Kidney epithelial cell (primary cell): Measurements from ENCODE around the gene ILF3. TPM values are rescaled to one million over a fixed set of nuclear protein-coding genes. Genes with fewer than 3 reads are reported as not detected.
"Not testable (repeated sequence)": the region's sequence is repeated elsewhere in the genome, so short reads cannot be mapped to it uniquely, and the experiment has no call there.

Experiments used
- DNase-seq: peaks from one replicate; pipeline ENCODE4 v3.0.0-alpha.2; 2010; ENCODE audit warnings: low read depth
- H3K27me3 ChIP-seq: 2 replicates; pipeline ENCODE4 v1.6.0; 2011; ENCODE audit warnings: low read length; ENCODE audit not compliant: control insufficient read depth, insufficient read depth
- H3K36me3 ChIP-seq: 2 replicates; pipeline ENCODE4 v1.5.1; 2011; ENCODE audit warnings: low read length; ENCODE audit not compliant: control insufficient read depth, insufficient read depth
- H3K4me3 ChIP-seq: 2 replicates; pipeline ENCODE4 v1.5.1; 2011; ENCODE audit warnings: low read depth, mild to moderate bottlenecking, control low read depth, low read length
- total RNA-seq: library from RNA; depleted of rRNA; stranded (reverse); fragments of >200 nt; gene quantifications from 2 replicates; pipeline ENCODE4 v1.2.3, GENCODE V29; 2015
- TF ChIP-seq, protein P1 (sequence below): IDR thresholded peaks from 2 replicates; pipeline ENCODE4 v1.5.1; 2011; ENCODE audit warnings: mild to moderate bottlenecking, moderate library complexity, low read length, control low read depth, inconsistent platforms; ENCODE audit not compliant: insufficient read depth, poor library complexity, severe bottlenecking

Gene ILF3
- total RNA-seq, 1 donor from 2014 or later, result 160 TPM

GRCh38 chr19:10670182-10670581, 16.0 kb downstream of the ILF3 start:
- Histone ChIP-seq H3K4me3 (no peak overlapping the region), H3K36me3 (peaks cover 5% of the 10 kb centered on the region), H3K27me3 (no peaks in the 10 kb centered on the region)
- no peak for DNase-seq
- TF ChIP-seq, protein P1, sequence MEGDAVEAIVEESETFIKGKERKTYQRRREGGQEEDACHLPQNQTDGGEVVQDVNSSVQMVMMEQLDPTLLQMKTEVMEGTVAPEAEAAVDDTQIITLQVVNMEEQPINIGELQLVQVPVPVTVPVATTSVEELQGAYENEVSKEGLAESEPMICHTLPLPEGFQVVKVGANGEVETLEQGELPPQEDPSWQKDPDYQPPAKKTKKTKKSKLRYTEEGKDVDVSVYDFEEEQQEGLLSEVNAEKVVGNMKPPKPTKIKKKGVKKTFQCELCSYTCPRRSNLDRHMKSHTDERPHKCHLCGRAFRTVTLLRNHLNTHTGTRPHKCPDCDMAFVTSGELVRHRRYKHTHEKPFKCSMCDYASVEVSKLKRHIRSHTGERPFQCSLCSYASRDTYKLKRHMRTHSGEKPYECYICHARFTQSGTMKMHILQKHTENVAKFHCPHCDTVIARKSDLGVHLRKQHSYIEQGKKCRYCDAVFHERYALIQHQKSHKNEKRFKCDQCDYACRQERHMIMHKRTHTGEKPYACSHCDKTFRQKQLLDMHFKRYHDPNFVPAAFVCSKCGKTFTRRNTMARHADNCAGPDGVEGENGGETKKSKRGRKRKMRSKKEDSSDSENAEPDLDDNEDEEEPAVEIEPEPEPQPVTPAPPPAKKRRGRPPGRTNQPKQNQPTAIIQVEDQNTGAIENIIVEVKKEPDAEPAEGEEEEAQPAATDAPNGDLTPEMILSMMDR, result no peak

GRCh38 chr19:10670876-10671804, 17.0 kb downstream of the ILF3 start:
- H3K36me3 ChIP-seq, result peaks cover 7% of the 10 kb centered on the region
- no peak for DNase-seq
- no peak overlapping the region for H3K4me3 ChIP-seq

DNA sequence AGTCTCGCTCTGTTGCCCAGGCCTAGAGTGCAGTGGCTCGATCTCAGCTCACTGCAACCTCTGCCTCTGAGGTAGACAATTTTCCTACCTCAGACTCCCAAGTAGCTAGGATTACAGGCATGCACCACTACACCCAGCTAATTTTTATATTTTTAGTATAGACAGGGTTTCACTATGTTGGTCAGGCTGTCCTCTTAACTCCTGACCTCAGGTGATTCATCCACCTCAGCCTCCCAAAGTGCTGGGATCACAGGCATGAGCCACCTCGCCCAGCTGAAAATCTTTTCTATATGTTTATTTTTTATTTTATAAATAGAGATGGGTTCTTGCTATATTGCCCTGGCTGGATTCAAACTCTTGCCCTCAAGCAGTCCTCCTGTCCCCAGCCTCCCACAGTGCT, 17.8 kb downstream of the ILF3 start:
- not testable (repeated sequence) for H3K36me3 ChIP-seq, H3K27me3 ChIP-seq, H3K4me3 ChIP-seq, DNase-seq

More at GRCh38 chr19:10670876-10671804, 17.0 kb downstream of the ILF3 start:
- H3K27me3 ChIP-seq, result no peaks in the 10 kb centered on the region
- TF ChIP-seq, protein P1, result no peak

DNA sequence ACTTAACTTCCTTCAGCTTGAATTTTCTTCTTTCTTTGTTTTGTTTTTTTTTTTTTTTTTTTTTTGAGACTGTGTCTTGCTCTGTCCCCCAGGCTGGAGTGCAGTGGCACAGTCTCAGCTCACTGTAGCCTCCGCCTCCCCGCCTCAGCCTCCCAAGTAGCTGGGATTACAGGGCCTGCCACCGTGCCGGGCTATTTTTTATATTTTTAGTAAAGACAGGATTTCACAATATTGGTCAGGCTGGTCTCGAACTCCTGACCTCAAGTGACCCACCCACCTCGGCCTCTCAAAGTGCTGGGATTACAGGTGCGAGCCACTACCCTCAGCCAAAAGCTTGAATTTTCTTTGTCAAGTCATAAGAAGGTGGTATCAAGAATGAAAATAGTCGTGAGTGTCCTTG, 21.1 kb downstream of the ILF3 start:
- H3K27me3 ChIP-seq, H3K36me3 ChIP-seq, H3K4me3 ChIP-seq, DNase-seq: not testable (repeated sequence)

DNA sequence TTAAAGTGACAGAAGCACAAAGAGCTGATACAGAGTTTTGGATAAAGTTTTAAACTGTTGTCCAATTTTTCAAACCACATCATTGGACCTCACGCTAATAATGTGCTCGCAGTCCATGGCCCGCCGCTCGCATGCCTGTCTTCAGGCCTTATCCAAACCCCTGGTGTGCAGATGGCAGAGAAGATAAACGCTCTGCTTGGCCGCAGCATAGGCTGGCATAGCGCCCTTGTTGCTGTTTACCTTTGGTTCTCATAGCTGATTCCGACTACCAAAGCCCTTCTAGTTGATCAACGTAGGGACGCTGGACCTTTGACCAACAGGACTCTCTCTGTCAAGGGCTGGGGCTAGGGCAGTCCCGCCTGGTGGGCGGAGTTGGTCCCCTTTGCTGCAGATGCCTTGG, 23.6 kb downstream of the ILF3 start:
- H3K4me3 ChIP-seq, result no peak overlapping the region
- no peak for DNase-seq

GRCh38 chr19:10678813-10679212, 24.7 kb downstream of the ILF3 start:
- Histone ChIP-seq H3K36me3 (peaks cover 18% of the 10 kb centered on the region), H3K4me3 (no peak overlapping the region), H3K27me3 (no peaks in the 10 kb centered on the region)
- no peak for DNase-seq
- TF ChIP-seq, protein P1, result no peak

More for the DNA sequence above, 23.6 kb downstream of the ILF3 start:
- TF ChIP-seq, protein P1, result no peak
- Histone ChIP-seq H3K27me3 (no peaks in the 10 kb centered on the region), H3K36me3 (peaks cover 11% of the 10 kb centered on the region)

GRCh38 chr19:10679743-10680142, 25.6 kb downstream of the ILF3 start:
- H3K27me3 ChIP-seq, result no peaks in the 10 kb centered on the region
- TF ChIP-seq, protein P1, result no peak
- no peak for DNase-seq
- peaks cover 18% of the 10 kb centered on the region for H3K36me3 ChIP-seq
- no peak overlapping the region for H3K4me3 ChIP-seq
